Measurements from ENCODE around the gene HAUS3. TPM values are rescaled to one million over a fixed set of nuclear protein-coding genes. Genes with fewer than 3 reads are reported as not detected.

HAUS3 gene, protein sequence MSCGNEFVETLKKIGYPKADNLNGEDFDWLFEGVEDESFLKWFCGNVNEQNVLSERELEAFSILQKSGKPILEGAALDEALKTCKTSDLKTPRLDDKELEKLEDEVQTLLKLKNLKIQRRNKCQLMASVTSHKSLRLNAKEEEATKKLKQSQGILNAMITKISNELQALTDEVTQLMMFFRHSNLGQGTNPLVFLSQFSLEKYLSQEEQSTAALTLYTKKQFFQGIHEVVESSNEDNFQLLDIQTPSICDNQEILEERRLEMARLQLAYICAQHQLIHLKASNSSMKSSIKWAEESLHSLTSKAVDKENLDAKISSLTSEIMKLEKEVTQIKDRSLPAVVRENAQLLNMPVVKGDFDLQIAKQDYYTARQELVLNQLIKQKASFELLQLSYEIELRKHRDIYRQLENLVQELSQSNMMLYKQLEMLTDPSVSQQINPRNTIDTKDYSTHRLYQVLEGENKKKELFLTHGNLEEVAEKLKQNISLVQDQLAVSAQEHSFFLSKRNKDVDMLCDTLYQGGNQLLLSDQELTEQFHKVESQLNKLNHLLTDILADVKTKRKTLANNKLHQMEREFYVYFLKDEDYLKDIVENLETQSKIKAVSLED
- 7.1 to 7.7 TPM (median 7.4 TPM) in 5 replicates for total RNA-seq (2022; extraction: Qiagen RNA extraction; ENCODE audit: low read depth)

DNA sequence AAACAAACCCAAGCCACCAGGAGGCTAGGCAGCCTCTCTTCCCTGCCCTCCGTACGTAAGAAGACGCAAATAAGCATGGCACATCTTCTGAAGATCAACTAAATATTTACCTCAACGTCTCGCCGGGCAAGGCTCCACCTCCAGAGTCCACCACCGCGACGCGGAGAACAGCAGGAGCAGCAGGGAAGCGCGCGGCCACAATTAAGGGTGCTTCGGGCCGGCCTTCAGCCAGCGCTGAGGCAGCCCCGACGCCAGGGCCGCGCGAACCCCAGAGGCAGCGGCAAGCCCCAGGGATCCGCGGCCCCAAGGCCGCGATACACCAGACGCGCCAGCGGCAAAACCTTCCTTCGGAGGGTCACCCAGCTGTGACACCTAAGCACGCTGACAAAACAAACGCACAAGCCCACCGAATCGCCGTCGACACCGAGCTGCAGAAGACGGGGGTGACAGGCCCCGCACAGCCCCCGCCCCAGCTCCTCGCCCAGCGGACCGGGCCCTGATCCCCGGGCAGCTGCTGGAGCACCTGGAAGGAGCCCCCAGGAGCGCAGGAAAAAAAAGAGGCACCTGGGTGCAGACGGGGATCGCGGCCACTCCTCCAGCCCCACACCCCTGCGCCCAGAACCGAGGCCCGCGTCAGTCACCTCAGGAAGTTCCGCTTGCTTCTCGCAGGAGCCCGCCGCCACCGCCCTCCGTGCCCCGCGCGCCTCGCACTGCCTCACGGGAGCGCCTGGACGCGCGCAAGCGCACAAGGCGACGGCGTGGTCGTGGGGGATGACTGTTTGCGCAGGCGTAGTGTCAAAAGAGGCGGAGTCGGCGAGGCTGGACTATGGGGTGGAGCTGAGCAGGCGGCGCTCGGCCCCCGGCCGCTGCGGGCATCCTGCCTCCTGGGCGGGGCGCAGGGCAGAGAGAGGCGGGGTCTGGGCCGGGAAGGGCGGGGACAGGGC is at the start of gene HAUS3, which contains the start of gene POLN:
Gene HAUS3, minus strand, starts transcription at position 712 of the 944 bp plus-strand sequence. CDS start 1,175 bp downstream, outside the sequence.
Gene POLN, minus strand, starts transcription at position 712 of the 944 bp plus-strand sequence. CDS start 12,890 bp downstream, outside the sequence.

GRCh38 chr4:2261853-2262144 is 19.9 kb upstream of the HAUS3 start, which contains the start of gene MXD4:
Gene MXD4 (minus strand): TSS chr4:2262109. CDS start chr4:2261980, 129 bp downstream.

Other genes starting within 250 kb of the HAUS3 start
- 17.4 to 24.2 TPM (median 23.6 TPM) in 5 replicates for gene NELFA, start 233.1 kb downstream of the HAUS3 start, total RNA-seq (2022; extraction: Qiagen RNA extraction; ENCODE audit: low read depth)
- 9.9 to 15.0 TPM (median 13.8 TPM) in 5 replicates for gene NAT8L, start 182.8 kb downstream of the HAUS3 start, total RNA-seq (2022; extraction: Qiagen RNA extraction; ENCODE audit: low read depth)
- 0.40 to 0.79 TPM (median 0.55 TPM) in 5 replicates for gene POLN, start within 50 bp of the HAUS3 start, total RNA-seq (2022; extraction: Qiagen RNA extraction; ENCODE audit: low read depth)
- gene MXD4, start 20.0 kb upstream of the HAUS3 start, total RNA-seq (2022; extraction: Qiagen RNA extraction; ENCODE audit: low read depth) = 11.4 to 20.7 TPM (median 17.6 TPM) in 5 replicates
- gene ZFYVE28, start 176.5 kb upstream of the HAUS3 start, total RNA-seq (2022; extraction: Qiagen RNA extraction; ENCODE audit: low read depth) = 2.0 to 2.6 TPM (median 2.2 TPM) in 5 replicates
- 0.07 to 0.08 TPM in 2 of 5 replicates, not detected in the others for gene CFAP99, start 176.8 kb upstream of the HAUS3 start, total RNA-seq (2022; extraction: Qiagen RNA extraction; ENCODE audit: low read depth)
- 58.7 to 87.5 TPM (median 59.6 TPM) in 5 replicates for gene RNF4, start 227.0 kb upstream of the HAUS3 start, total RNA-seq (2022; extraction: Qiagen RNA extraction; ENCODE audit: low read depth)